Measurements from ENCODE around the gene CXCL16. TPM values are rescaled to one million over a fixed set of nuclear protein-coding genes. Genes with fewer than 3 reads are reported as not detected.

The CXCL16 gene
- total and polyA plus RNA-seq, 2 of the 13 experiments (the other 11 are each of a cell fraction or from before 2014, with no cell fraction given), result 9.4 to 101 TPM

DNA sequence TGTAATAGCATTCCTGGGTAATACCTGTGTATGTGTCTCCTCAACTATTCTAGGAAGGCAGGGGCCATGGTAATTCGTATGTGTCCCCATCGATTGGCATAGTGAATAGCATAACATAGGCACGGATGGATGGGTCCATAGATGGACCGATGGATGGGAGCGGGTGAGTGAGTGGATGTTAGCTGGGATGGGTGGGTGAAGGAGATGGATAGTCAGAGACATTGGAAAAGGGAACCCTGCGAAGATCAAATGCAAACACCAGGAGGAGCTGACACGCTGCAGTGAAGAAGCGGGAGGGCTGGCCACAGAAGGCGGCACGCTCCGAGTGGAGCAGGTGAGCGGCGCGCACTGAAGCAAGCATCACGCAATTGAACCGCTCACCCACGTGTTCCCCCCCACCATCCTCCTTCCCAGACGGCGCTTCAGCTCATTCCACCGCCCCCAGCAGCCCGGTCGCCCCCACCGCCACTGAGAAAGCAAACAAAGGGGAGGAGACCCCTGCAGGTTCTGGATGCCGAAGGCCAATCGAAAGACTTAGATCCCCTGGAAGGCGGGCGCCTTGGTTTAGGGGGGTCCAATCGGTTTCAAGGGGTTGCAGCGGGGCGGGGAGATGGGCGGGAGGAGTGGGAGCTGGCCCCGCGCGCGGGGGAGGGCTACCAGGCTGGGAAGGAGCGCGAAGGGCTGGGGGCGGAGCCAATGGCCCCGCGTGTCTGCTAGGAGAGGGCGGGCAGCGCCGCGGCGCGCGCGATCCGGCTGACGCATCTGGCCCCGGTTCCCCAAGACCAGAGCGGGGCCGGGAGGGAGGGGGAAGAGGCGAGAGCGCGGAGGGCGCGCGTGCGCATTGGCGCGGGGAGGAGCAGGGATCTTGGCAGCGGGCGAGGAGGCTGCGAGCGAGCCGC lies 29.7 kb downstream of the CXCL16 start, which contains the start of gene ARRB2 (continued):
- TF ChIP-seq, protein P1, sequence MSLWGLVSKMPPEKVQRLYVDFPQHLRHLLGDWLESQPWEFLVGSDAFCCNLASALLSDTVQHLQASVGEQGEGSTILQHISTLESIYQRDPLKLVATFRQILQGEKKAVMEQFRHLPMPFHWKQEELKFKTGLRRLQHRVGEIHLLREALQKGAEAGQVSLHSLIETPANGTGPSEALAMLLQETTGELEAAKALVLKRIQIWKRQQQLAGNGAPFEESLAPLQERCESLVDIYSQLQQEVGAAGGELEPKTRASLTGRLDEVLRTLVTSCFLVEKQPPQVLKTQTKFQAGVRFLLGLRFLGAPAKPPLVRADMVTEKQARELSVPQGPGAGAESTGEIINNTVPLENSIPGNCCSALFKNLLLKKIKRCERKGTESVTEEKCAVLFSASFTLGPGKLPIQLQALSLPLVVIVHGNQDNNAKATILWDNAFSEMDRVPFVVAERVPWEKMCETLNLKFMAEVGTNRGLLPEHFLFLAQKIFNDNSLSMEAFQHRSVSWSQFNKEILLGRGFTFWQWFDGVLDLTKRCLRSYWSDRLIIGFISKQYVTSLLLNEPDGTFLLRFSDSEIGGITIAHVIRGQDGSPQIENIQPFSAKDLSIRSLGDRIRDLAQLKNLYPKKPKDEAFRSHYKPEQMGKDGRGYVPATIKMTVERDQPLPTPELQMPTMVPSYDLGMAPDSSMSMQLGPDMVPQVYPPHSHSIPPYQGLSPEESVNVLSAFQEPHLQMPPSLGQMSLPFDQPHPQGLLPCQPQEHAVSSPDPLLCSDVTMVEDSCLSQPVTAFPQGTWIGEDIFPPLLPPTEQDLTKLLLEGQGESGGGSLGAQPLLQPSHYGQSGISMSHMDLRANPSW (CRISPR knock-in tag; IDR thresholded peaks at IDR 0.05; ENCODE audit: borderline replicate concordance), result peak; percentile 40; the same call in 1 of the 2 replicates
- TF ChIP-seq NBN (conservative IDR thresholded peaks at IDR 0.05), result no peak
- peak; percentile 74 for TF ChIP-seq ZMYM4 (CRISPR knock-in tag; IDR thresholded peaks at IDR 0.05)
- no peak for TF ChIP-seq TBX3 (IDR thresholded peaks at IDR 0.05; ENCODE audit: borderline replicate concordance)
- no peak for TF ChIP-seq BRCA1 (CRISPR knock-in tag; IDR thresholded peaks at IDR 0.05)
- no peak for TF ChIP-seq IRF2 (CRISPR knock-in tag; IDR thresholded peaks at IDR 0.05)
- TF ChIP-seq RBFOX2 (IDR thresholded peaks at IDR 0.05; ENCODE audit: low read depth, low read length), result peak; percentile 79; the same call in 1 of the 2 replicates
- 0 out of 2 replicates have a peak, but pooled peaks have one; percentile 44 for TF ChIP-seq ZNF788 (CRISPR knock-in tag; IDR thresholded peaks at IDR 0.05; ENCODE audit: borderline replicate concordance)
- peak; percentile 46 for TF ChIP-seq CEBPG (CRISPR knock-in tag; IDR thresholded peaks at IDR 0.05)
- TF ChIP-seq, protein P2, sequence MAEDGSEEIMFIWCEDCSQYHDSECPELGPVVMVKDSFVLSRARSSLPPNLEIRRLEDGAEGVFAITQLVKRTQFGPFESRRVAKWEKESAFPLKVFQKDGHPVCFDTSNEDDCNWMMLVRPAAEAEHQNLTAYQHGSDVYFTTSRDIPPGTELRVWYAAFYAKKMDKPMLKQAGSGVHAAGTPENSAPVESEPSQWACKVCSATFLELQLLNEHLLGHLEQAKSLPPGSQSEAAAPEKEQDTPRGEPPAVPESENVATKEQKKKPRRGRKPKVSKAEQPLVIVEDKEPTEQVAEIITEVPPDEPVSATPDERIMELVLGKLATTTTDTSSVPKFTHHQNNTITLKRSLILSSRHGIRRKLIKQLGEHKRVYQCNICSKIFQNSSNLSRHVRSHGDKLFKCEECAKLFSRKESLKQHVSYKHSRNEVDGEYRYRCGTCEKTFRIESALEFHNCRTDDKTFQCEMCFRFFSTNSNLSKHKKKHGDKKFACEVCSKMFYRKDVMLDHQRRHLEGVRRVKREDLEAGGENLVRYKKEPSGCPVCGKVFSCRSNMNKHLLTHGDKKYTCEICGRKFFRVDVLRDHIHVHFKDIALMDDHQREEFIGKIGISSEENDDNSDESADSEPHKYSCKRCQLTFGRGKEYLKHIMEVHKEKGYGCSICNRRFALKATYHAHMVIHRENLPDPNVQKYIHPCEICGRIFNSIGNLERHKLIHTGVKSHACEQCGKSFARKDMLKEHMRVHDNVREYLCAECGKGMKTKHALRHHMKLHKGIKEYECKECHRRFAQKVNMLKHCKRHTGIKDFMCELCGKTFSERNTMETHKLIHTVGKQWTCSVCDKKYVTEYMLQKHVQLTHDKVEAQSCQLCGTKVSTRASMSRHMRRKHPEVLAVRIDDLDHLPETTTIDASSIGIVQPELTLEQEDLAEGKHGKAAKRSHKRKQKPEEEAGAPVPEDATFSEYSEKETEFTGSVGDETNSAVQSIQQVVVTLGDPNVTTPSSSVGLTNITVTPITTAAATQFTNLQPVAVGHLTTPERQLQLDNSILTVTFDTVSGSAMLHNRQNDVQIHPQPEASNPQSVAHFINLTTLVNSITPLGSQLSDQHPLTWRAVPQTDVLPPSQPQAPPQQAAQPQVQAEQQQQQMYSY (CRISPR knock-in tag; IDR thresholded peaks at IDR 0.05), result no peak
- TF ChIP-seq STAG1 (CRISPR knock-in tag; IDR thresholded peaks at IDR 0.05), result peak; percentile 79
- peak; percentile 25; the same call in 1 of the 2 replicates for TF ChIP-seq MEF2D (CRISPR knock-in tag; IDR thresholded peaks at IDR 0.05)
- TF ChIP-seq CBX2 (IDR thresholded peaks at IDR 0.05; ENCODE audit: low read depth, low read length), result no peak
- no peak for TF ChIP-seq CBX2 (CRISPR knock-in tag; IDR thresholded peaks at IDR 0.05; ENCODE audit: low read depth)
- TF ChIP-seq THAP11 (CRISPR knock-in tag; IDR thresholded peaks at IDR 0.05), result peak; percentile 76
- TF ChIP-seq, protein P3, sequence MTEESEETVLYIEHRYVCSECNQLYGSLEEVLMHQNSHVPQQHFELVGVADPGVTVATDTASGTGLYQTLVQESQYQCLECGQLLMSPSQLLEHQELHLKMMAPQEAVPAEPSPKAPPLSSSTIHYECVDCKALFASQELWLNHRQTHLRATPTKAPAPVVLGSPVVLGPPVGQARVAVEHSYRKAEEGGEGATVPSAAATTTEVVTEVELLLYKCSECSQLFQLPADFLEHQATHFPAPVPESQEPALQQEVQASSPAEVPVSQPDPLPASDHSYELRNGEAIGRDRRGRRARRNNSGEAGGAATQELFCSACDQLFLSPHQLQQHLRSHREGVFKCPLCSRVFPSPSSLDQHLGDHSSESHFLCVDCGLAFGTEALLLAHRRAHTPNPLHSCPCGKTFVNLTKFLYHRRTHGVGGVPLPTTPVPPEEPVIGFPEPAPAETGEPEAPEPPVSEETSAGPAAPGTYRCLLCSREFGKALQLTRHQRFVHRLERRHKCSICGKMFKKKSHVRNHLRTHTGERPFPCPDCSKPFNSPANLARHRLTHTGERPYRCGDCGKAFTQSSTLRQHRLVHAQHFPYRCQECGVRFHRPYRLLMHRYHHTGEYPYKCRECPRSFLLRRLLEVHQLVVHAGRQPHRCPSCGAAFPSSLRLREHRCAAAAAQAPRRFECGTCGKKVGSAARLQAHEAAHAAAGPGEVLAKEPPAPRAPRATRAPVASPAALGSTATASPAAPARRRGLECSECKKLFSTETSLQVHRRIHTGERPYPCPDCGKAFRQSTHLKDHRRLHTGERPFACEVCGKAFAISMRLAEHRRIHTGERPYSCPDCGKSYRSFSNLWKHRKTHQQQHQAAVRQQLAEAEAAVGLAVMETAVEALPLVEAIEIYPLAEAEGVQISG (CRISPR knock-in tag; IDR thresholded peaks at IDR 0.05), result no peak
- TF ChIP-seq SRSF1 (optimal IDR thresholded peaks at IDR 0.05; ENCODE audit: low read depth, low read length), result peak; percentile 93
- TF ChIP-seq SPEN (CRISPR knock-in tag; IDR thresholded peaks at IDR 0.05; ENCODE audit: low read depth), result peak; percentile 78; the same call in 1 of the 2 replicates
- no peak; the same call in 1 of the 2 replicates for TF ChIP-seq ZNF274 (CRISPR knock-in tag; IDR thresholded peaks at IDR 0.05)

Measured in HepG2 (cell line).